HG03457 (cell line): ENCODE results near the gene FRMD1.

ENCODE experiments used
- ATAC-seq: cut with Tn5 transposase; IDR thresholded peaks from one replicate; pipeline ENCODE4 v1.9.1; 2021; ENCODE audit warnings: moderate number of reproducible peaks; ENCODE audit not compliant: unreplicated experiment

The FRMD1 gene

GRCh38 chr6:168013250-168013915 lies 65.6 kb downstream of the FRMD1 start:
- ATAC-seq = no peak

GRCh38 chr6:168012431-168013249 lies 66.4 kb downstream of the FRMD1 start:
- ATAC-seq = no peak

GRCh38 chr6:168011291-168011690 lies 67.7 kb downstream of the FRMD1 start:
- no peak for ATAC-seq

- ATAC-seq = no peak
Observed at GRCh38 chr6:168009331-168009730, 69.7 kb downstream of the FRMD1 start.

- no peak for ATAC-seq
Observed at GRCh38 chr6:168007592-168008338, 71.2 kb downstream of the FRMD1 start.

GRCh38 chr6:168005796-168006195 lies 73.2 kb downstream of the FRMD1 start:
- ATAC-seq = no peak

GRCh38 chr6:168004945-168005344 lies 74.1 kb downstream of the FRMD1 start:
- no peak for ATAC-seq

GRCh38 chr6:168004023-168004422 lies 75.0 kb downstream of the FRMD1 start:
- ATAC-seq = no peak
